DND-41 (cell line): Measurements from ENCODE around the gene MT1HL1.

ENCODE experiments used
- ATAC-seq: fragments of 200-7000 bp; cut with Tn5 transposase; 3 replicates; pipeline ENCODE4 v1.9.1; 2021; ENCODE audit warnings: low read depth; ENCODE audit not compliant: insufficient read depth
- DNase-seq: peaks from one replicate; pipeline ENCODE4 v3.0.0-alpha.2; 2020
- H2AFZ ChIP-seq: 2 replicates; pipeline ENCODE4 v1.6.0; 2012; ENCODE audit warnings: low read depth, low read length
- H3K27ac ChIP-seq: 2 replicates; pipeline ENCODE4 v1.5.1; 2012; ENCODE audit warnings: low read length, inconsistent platforms
- H3K27me3 ChIP-seq: fragments of 200-600 bp; sonication (generic); 2 replicates; pipeline ENCODE4 v1.6.0; 2012; ENCODE audit warnings: low read length, mild to moderate bottlenecking, inconsistent platforms; ENCODE audit not compliant: insufficient read depth, poor library complexity
- H3K36me3 ChIP-seq: 2 replicates; pipeline ENCODE4 v1.5.1; 2012; ENCODE audit warnings: low read length, inconsistent platforms; ENCODE audit not compliant: insufficient read depth
- H3K4me1 ChIP-seq: 2 replicates; pipeline ENCODE4 v1.5.1; 2012; ENCODE audit warnings: mild to moderate bottlenecking, low read length; ENCODE audit not compliant: insufficient read depth
- H3K4me2 ChIP-seq: 2 replicates; pipeline ENCODE4 v1.6.0; 2012; ENCODE audit warnings: mild to moderate bottlenecking, moderate library complexity, low read length, inconsistent platforms; ENCODE audit not compliant: insufficient read depth
- H3K4me3 ChIP-seq, 2 experiments: fragments of 200-600 bp in 1 of 2; shearing (Covaris generic) in 1 of 2; 2 replicates each; pipeline ENCODE4 v1.5.1; 2012 to 2016; ENCODE audit warnings: inconsistent platforms in 2 of 2, low read length in 2 of 2, mild to moderate bottlenecking in 2 of 2, low read depth in 1 of 2, moderate library complexity in 1 of 2
- H3K79me2 ChIP-seq: 2 replicates; pipeline ENCODE4 v1.6.0; 2012; ENCODE audit warnings: low read length, inconsistent platforms; ENCODE audit not compliant: insufficient read depth
- H3K9ac ChIP-seq: 2 replicates; pipeline ENCODE4 v1.6.0; 2012; ENCODE audit warnings: low read depth, mild to moderate bottlenecking, inconsistent platforms, low read length, moderate library complexity
- H3K9me3 ChIP-seq: 2 replicates; pipeline ENCODE4 v1.5.1; 2012; ENCODE audit warnings: low read length, moderate library complexity, mild to moderate bottlenecking, inconsistent platforms; ENCODE audit not compliant: insufficient read depth, severe bottlenecking
- H4K20me1 ChIP-seq: 2 replicates; pipeline ENCODE4 v1.6.0; 2012; ENCODE audit warnings: low read length; ENCODE audit not compliant: insufficient read depth
- CTCF ChIP-seq: IDR thresholded peaks from 2 replicates; pipeline ENCODE4 v1.5.1; 2012; ENCODE audit warnings: borderline replicate concordance, low read length, moderate library complexity, mild to moderate bottlenecking; ENCODE audit not compliant: poor library complexity, severe bottlenecking; ENCODE audit errors: extremely low read depth
- EZH2 ChIP-seq: IDR thresholded peaks from 3 replicates; pipeline ENCODE4 v1.6.1; 2012; ENCODE audit warnings: borderline replicate concordance, low read depth, mild to moderate bottlenecking, moderate library complexity, low read length, inconsistent platforms; ENCODE audit not compliant: severe bottlenecking

The MT1HL1 gene

GRCh38 chr1:237009611-237010010 is 5.4 kb upstream of the MT1HL1 start:
- DNase-seq (no peak), ATAC-seq (no peak)
- H3K27me3 ChIP-seq, result no peaks in the 10 kb centered on the region
- no peaks in the 10 kb centered on the region for H4K20me1 ChIP-seq
- no peak overlapping the region for H2AFZ ChIP-seq
- no peaks in the 10 kb centered on the region for H3K4me1 ChIP-seq
- H3K9ac ChIP-seq, result no peak overlapping the region
- H3K79me2 ChIP-seq, result no peaks in the 10 kb centered on the region
- H3K9me3 ChIP-seq, result no peaks in the 10 kb centered on the region
- no peak overlapping the region for H3K4me2 ChIP-seq
- H3K36me3 ChIP-seq, result no peaks in the 10 kb centered on the region
- TF ChIP-seq CTCF, result no peak
- H3K4me3 ChIP-seq, result no peak overlapping the region
- no peak overlapping the region for H3K27ac ChIP-seq

GRCh38 chr1:237007147-237007881 is 3.1 kb upstream of the MT1HL1 start:
- Histone ChIP-seq H2AFZ (no peak overlapping the region), H3K79me2 (no peaks in the 10 kb centered on the region)
- no peak for DNase-seq

DNA sequence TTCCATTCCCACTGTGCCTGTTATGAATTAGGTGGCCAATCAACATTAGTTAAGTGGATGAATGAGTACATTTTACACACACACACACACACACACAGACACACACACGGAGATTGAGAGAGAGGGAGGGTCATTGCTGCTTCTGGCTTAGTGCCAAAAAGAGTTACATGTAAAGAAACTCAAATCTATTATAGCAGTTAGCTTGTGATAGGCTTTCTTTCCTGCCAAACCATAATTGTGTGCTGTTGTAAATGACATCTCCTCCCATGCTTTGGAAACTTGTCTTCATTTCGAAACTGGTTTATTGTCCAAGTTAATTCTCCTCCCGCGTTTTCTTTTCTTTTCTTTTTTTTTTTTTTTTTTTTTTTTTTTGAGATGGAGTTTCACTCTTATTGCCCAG is 1.4 kb upstream of the MT1HL1 start:
- H2AFZ ChIP-seq, result no peak overlapping the region
- H3K9me3 ChIP-seq, result no peaks in the 10 kb centered on the region
- no peak overlapping the region for H3K4me2 ChIP-seq
- no peaks in the 10 kb centered on the region for H4K20me1 ChIP-seq
- TF ChIP-seq EZH2 (no peak), CTCF (no peak)
- ATAC-seq, result no peak
- DNase-seq, result no peak
- H3K27me3 ChIP-seq, result no peaks in the 10 kb centered on the region
- no peaks in the 10 kb centered on the region for H3K36me3 ChIP-seq
- H3K9ac ChIP-seq, result no peak overlapping the region
- H3K4me1 ChIP-seq, result no peaks in the 10 kb centered on the region
- H3K27ac ChIP-seq, result no peak overlapping the region
- no peak overlapping the region for H3K4me3 ChIP-seq
- H3K79me2 ChIP-seq, result no peaks in the 10 kb centered on the region

More at GRCh38 chr1:237007147-237007881, 3.1 kb upstream of the MT1HL1 start:
- no peak for ATAC-seq
- Histone ChIP-seq H3K4me1 (no peaks in the 10 kb centered on the region), H3K36me3 (no peaks in the 10 kb centered on the region), H4K20me1 (no peaks in the 10 kb centered on the region), H3K9ac (no peak overlapping the region), H3K9me3 (no peaks in the 10 kb centered on the region), H3K4me3 (no peak overlapping the region), H3K27ac (no peak overlapping the region), H3K27me3 (no peaks in the 10 kb centered on the region), H3K4me2 (no peak overlapping the region)
- no peak for TF ChIP-seq CTCF
- no peak for TF ChIP-seq EZH2

DNA sequence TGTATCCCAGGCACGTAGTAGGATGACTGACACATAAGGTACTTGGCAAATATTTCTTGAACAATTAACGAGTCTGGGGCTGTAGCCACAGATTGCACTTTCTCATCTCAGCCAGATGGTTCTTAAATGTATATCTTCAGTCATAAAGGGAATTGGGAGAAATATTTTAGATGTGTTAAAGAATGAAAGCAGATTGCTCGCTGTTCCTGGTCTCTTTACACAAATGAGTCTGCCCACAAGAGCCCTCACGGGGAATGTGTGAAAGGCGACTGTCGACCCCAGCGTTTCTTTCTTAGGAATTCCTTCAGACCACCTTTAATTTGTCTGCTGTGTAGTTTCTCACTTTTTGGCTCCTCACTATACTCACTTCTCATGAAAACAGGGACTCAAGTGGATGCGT is 725 bp downstream of the MT1HL1 start:
- ATAC-seq, result no peak

More for the DNA sequence above, 725 bp downstream of the MT1HL1 start:
- H3K4me3 ChIP-seq, result no peak overlapping the region
- H3K4me2 ChIP-seq, result no peak overlapping the region
- no peak overlapping the region for H2AFZ ChIP-seq
- no peak for DNase-seq
- H3K36me3 ChIP-seq, result no peaks in the 10 kb centered on the region
- H3K4me1 ChIP-seq, result no peaks in the 10 kb centered on the region
- TF ChIP-seq CTCF (no peak), EZH2 (no peak)
- H3K79me2 ChIP-seq, result no peaks in the 10 kb centered on the region
- H3K27me3 ChIP-seq, result no peaks in the 10 kb centered on the region
- no peak overlapping the region for H3K27ac ChIP-seq
- no peaks in the 10 kb centered on the region for H4K20me1 ChIP-seq
- no peak overlapping the region for H3K9ac ChIP-seq
- no peaks in the 10 kb centered on the region for H3K9me3 ChIP-seq
